ENCODE data around the gene BAHCC1.

DNA sequence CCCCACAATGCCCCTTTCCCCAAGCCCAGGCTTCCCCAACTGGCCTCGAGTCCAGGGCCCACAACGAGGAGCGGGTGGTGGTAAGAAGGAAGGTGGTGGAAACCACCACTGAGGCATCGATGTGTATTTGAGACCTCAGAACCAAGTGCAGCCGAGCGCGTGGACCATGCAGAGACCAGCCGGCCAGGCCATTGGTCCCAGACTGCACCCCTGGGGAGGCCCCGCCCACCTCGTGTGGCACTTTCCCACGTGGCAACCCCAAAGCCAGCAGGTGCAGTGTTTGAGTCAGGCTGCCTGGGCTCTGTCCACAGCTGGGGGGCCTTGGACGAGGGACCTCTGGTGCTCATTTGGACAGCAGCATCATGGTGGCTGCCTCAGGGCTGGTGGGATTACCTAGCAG lies 28.1 kb upstream of the BAHCC1 start:
- no peak for TF ChIP-seq ISL1 (CRISPR knock-in tag; IDR thresholded peaks at IDR 0.05)
- TF ChIP-seq ZFP3 (CRISPR knock-in tag; IDR thresholded peaks at IDR 0.05): no peak
- no peak for TF ChIP-seq ARNTL (CRISPR knock-in tag; IDR thresholded peaks at IDR 0.05; ENCODE audit: borderline replicate concordance, low read depth)
- no peak for TF ChIP-seq TOX (CRISPR knock-in tag; IDR thresholded peaks at IDR 0.05; ENCODE audit: borderline replicate concordance)
- no peak for TF ChIP-seq ZNF70 (CRISPR knock-in tag; IDR thresholded peaks at IDR 0.05)
- TF ChIP-seq ESRRG (CRISPR knock-in tag; IDR thresholded peaks at IDR 0.05): no peak
- TF ChIP-seq, protein P1, sequence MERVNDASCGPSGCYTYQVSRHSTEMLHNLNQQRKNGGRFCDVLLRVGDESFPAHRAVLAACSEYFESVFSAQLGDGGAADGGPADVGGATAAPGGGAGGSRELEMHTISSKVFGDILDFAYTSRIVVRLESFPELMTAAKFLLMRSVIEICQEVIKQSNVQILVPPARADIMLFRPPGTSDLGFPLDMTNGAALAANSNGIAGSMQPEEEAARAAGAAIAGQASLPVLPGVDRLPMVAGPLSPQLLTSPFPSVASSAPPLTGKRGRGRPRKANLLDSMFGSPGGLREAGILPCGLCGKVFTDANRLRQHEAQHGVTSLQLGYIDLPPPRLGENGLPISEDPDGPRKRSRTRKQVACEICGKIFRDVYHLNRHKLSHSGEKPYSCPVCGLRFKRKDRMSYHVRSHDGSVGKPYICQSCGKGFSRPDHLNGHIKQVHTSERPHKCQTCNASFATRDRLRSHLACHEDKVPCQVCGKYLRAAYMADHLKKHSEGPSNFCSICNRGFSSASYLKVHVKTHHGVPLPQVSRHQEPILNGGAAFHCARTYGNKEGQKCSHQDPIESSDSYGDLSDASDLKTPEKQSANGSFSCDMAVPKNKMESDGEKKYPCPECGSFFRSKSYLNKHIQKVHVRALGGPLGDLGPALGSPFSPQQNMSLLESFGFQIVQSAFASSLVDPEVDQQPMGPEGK (CRISPR knock-in tag; IDR thresholded peaks at IDR 0.05; ENCODE audit: borderline replicate concordance): no peak
- TF ChIP-seq RARB (CRISPR knock-in tag; IDR thresholded peaks at IDR 0.05): no peak

Data from SK-N-SH treated with all-trans-retinoic acid at 6 μM for 48 hours (cell line).